ENCODE results near the gene GDPD4. TPM values are rescaled to one million over a fixed set of nuclear protein-coding genes. Genes with fewer than 3 reads are reported as not detected.

The GDPD4 gene
- total RNA-seq, 1 donor from 2014 or later = 0.08 TPM

GRCh38 chr11:77175021-77175842, 126.3 kb downstream of the GDPD4 start:
- no peak for TF ChIP-seq CTCF (IDR thresholded peaks at IDR 0.05; ENCODE audit: insufficient read depth, low read length, poor library complexity, severe bottlenecking)
- Histone ChIP-seq H3K36me3 (ENCODE audit: control insufficient read depth, insufficient read depth, low read length) (no peaks in the 10 kb centered on the region), H3K4me3 (ENCODE audit: low read depth, low read length) (no peak overlapping the region), H3K27me3 (ENCODE audit: control insufficient read depth, insufficient read depth, low read length) (peaks cover 3% of the 10 kb centered on the region)
- DNase-seq (ENCODE audit: low read depth) = no peak

GRCh38 chr11:77174559-77174958, 126.9 kb downstream of the GDPD4 start:
- Histone ChIP-seq H3K36me3 (ENCODE audit: control insufficient read depth, insufficient read depth, low read length) (no peaks in the 10 kb centered on the region), H3K27me3 (ENCODE audit: control insufficient read depth, insufficient read depth, low read length) (peaks cover 3% of the 10 kb centered on the region), H3K4me3 (ENCODE audit: low read depth, low read length) (no peak overlapping the region)
- DNase-seq (ENCODE audit: low read depth) = no peak
- TF ChIP-seq CTCF (IDR thresholded peaks at IDR 0.05; ENCODE audit: insufficient read depth, low read length, poor library complexity, severe bottlenecking) = no peak

- Histone ChIP-seq H3K4me3 (ENCODE audit: low read depth, low read length) (no peak overlapping the region), H3K27me3 (ENCODE audit: control insufficient read depth, insufficient read depth, low read length) (peaks cover 3% of the 10 kb centered on the region), H3K36me3 (ENCODE audit: control insufficient read depth, insufficient read depth, low read length) (no peaks in the 10 kb centered on the region)
- no peak for TF ChIP-seq CTCF (IDR thresholded peaks at IDR 0.05; ENCODE audit: insufficient read depth, low read length, poor library complexity, severe bottlenecking)
- DNase-seq (ENCODE audit: low read depth) = no peak
These were observed 128.0 kb downstream of the GDPD4 start for GRCh38 chr11:77173494-77173893.

- H3K27me3 ChIP-seq (ENCODE audit: control insufficient read depth, insufficient read depth, low read length) = peaks cover 3% of the 10 kb centered on the region
- DNase-seq (ENCODE audit: low read depth) = no peak
- H3K4me3 ChIP-seq (ENCODE audit: low read depth, low read length) = no peak overlapping the region
- TF ChIP-seq CTCF (IDR thresholded peaks at IDR 0.05; ENCODE audit: insufficient read depth, low read length, poor library complexity, severe bottlenecking) = no peak
- H3K36me3 ChIP-seq (ENCODE audit: control insufficient read depth, insufficient read depth, low read length) = no peaks in the 10 kb centered on the region
These were observed 128.9 kb downstream of the GDPD4 start for GRCh38 chr11:77172666-77172982.

- Histone ChIP-seq H3K27me3 (ENCODE audit: control insufficient read depth, insufficient read depth, low read length) (peaks cover 3% of the 10 kb centered on the region), H3K4me3 (ENCODE audit: low read depth, low read length) (no peak overlapping the region), H3K36me3 (ENCODE audit: control insufficient read depth, insufficient read depth, low read length) (no peaks in the 10 kb centered on the region)
- no peak for TF ChIP-seq CTCF (IDR thresholded peaks at IDR 0.05; ENCODE audit: insufficient read depth, low read length, poor library complexity, severe bottlenecking)
- DNase-seq (ENCODE audit: low read depth) = no peak
These were observed 129.4 kb downstream of the GDPD4 start for GRCh38 chr11:77171885-77172665.
